Measurements from ENCODE around the gene SIX2. TPM values are rescaled to one million over a fixed set of nuclear protein-coding genes. Genes with fewer than 3 reads are reported as not detected.

Gene SIX2
- total RNA-seq, 4 donors from 2014 or later, result 28.9 to 65.5 (median 50.5) TPM

DNA sequence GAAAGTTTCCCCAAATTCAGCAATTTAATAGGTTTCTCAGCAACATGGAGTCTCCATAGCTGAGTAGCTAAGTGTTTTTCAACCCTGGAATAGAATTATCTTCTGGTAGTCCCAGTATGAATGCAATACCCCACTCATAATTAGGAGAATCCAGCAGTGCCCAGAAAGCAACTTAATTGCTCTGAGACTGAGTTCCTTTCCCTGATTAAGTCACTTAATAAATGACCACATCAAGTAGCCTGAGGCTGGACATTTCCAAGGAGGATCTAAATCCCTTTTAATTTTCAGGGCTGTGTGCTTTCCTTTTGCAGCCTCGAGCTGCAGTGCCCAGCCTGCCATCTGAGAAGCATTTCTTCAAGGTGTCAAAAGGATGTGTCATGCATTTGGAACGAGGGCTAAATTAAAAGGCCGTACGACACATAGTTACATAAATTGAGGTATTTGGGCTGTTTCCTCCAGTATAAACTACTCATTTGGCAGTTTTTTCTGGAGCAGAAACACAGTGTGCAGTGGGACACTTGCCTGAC lies 17.7 kb upstream of the SIX2 start:
- H3K4me1 ChIP-seq, result no peaks in the 10 kb centered on the region
- H3K27me3 ChIP-seq, result no peaks in the 10 kb centered on the region
- in situ Hi-C loops (cut with MboI; ENCODE audit: low sequenced_read_pairs in 4 of 4) (no loop called here), intact Hi-C loops (cut with DNase I; ENCODE audit: low total_unique reads) (no loop called here)
- no peaks in the 10 kb centered on the region for H3K9me3 ChIP-seq
- no peak overlapping the region for H3K27ac ChIP-seq
- no peak overlapping the region for H3K4me3 ChIP-seq
- TF ChIP-seq CTCF (IDR thresholded peaks at IDR 0.05 in 4 of 5, conservative IDR thresholded peaks at IDR 0.05 in 1 of 5), result no peak
- no peak for TF ChIP-seq POLR2A (IDR thresholded peaks at IDR 0.05)
- H3K36me3 ChIP-seq, result no peaks in the 10 kb centered on the region
- DNase-seq (no peak), ATAC-seq (no peak)

GRCh38 chr2:45024600-45025291 lies 15.5 kb upstream of the SIX2 start:
- H3K4me1 ChIP-seq, result no peaks in the 10 kb centered on the region
- H3K4me3 ChIP-seq, result no peak overlapping the region
- H3K9me3 ChIP-seq, result no peaks in the 10 kb centered on the region
- TF ChIP-seq CTCF (IDR thresholded peaks at IDR 0.05 in 4 of 5, conservative IDR thresholded peaks at IDR 0.05 in 1 of 5), result no peak
- no peak for TF ChIP-seq POLR2A (IDR thresholded peaks at IDR 0.05)
- in situ Hi-C loops (cut with MboI; ENCODE audit: low sequenced_read_pairs in 4 of 4), result no loop called here
- no peak for ATAC-seq
- no peaks in the 10 kb centered on the region for H3K27me3 ChIP-seq
- peak in 1 of 2 donors; percentile 35 for DNase-seq
- no peak overlapping the region for H3K27ac ChIP-seq
- intact Hi-C loops (cut with DNase I; ENCODE audit: low total_unique reads), result no loop called here
- no peaks in the 10 kb centered on the region for H3K36me3 ChIP-seq

- no peaks in the 10 kb centered on the region for H3K9me3 ChIP-seq
- H3K36me3 ChIP-seq, result no peaks in the 10 kb centered on the region
- in situ Hi-C loops (cut with MboI; ENCODE audit: low sequenced_read_pairs in 4 of 4), result no loop called here
- no peak overlapping the region for H3K4me3 ChIP-seq
- H3K4me1 ChIP-seq, result no peaks in the 10 kb centered on the region
- no peaks in the 10 kb centered on the region for H3K27me3 ChIP-seq
- TF ChIP-seq POLR2A (IDR thresholded peaks at IDR 0.05) (no peak), CTCF (IDR thresholded peaks at IDR 0.05 in 4 of 5, conservative IDR thresholded peaks at IDR 0.05 in 1 of 5) (no peak)
- DNase-seq, result no peak
- ATAC-seq, result no peak
- intact Hi-C loops (cut with DNase I; ENCODE audit: low total_unique reads), result no loop called here
- H3K27ac ChIP-seq, result no peak overlapping the region
Observed at GRCh38 chr2:45024097-45024496, 14.8 kb upstream of the SIX2 start.

DNA sequence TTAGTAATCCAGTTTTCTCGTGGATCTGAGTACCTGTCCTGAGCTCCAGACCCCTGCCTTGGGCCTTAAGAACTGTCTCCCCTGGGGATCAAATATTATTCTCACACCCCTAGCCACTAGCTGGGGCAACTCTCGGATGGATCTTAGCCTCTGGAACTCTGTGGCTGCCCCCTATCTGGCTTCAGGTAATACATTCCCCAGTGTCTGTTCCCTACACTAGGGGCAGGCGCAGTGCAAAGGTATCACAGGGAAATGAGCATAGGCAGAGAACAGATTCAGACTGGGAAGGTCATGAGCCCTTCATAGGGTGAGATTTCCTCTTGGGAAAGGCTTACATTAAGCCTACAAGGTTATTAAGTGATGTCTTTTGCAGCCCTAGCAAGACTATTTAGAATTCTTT lies 11.2 kb upstream of the SIX2 start:
- H3K4me3 ChIP-seq, result no peak overlapping the region
- H3K36me3 ChIP-seq, result no peaks in the 10 kb centered on the region
- ATAC-seq (no peak), DNase-seq (no peak)
- H3K4me1 ChIP-seq, result no peaks in the 10 kb centered on the region
- intact Hi-C loops (cut with DNase I; ENCODE audit: low total_unique reads) (no loop called here), in situ Hi-C loops (cut with MboI; ENCODE audit: low sequenced_read_pairs in 4 of 4) (no loop called here)
- no peaks in the 10 kb centered on the region for H3K9me3 ChIP-seq
- H3K27ac ChIP-seq, result no peak overlapping the region
- no peaks in the 10 kb centered on the region for H3K27me3 ChIP-seq
- TF ChIP-seq POLR2A (IDR thresholded peaks at IDR 0.05) (no peak), CTCF (IDR thresholded peaks at IDR 0.05 in 4 of 5, conservative IDR thresholded peaks at IDR 0.05 in 1 of 5) (no peak)
